Measurements from ENCODE around the gene SCRT2. TPM values are rescaled to one million over a fixed set of nuclear protein-coding genes. Genes with fewer than 3 reads are reported as not detected.

The SCRT2 gene
- total and polyA plus RNA-seq, 2 of the 4 experiments (the other 2 are of a cell fraction) = not detected

DNA sequence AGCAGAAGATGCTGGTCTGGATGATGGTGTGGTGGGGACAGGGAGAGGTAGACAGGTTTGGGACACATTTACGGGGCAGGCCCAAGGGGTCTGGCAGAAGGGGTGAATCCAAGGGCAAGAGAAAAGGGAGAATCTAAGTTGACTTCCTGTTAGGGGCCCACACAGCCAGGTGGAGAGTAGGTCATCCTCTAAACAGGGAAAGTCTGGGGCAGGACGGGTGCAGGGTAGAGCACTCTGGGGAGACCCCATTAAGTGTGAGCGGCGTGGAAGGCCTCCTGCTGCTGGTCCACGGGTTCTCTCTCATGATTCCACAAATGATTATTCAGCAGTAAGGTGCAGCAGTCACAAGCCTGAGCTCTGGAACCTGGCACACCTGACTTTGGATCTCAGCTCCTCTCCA lies 25.3 kb downstream of the SCRT2 start:
- Histone ChIP-seq H2BK120ac (ENCODE audit: low read depth, low read length) (no peak overlapping the region), H2AFZ (replicated peaks; ENCODE audit: low read length, poor library complexity) (no peak overlapping the region), H3K4me1 (ENCODE audit: control insufficient read depth, insufficient read depth, low read length) (peaks cover 12% of the 10 kb centered on the region), H3K23ac (ENCODE audit: low read depth, low read length) (no peak overlapping the region), H4K20me1 (ENCODE audit: insufficient read depth, low read length) (peaks cover 50% of the 10 kb centered on the region), H4K5ac (ENCODE audit: low read depth, low read length) (no peak overlapping the region), H2BK15ac (ENCODE audit: low read depth, low read length) (no peak overlapping the region), H3K27ac (ENCODE audit: insufficient read depth, low read length) (no peak overlapping the region), H3K9me3 (ENCODE audit: control insufficient read depth, insufficient read depth, low read length) (no peaks in the 10 kb centered on the region), H4K8ac (ENCODE audit: low read depth in 2 of 2, low read length in 2 of 2) (no peak overlapping the region), H3K36me3 (ENCODE audit: control insufficient read depth, insufficient read depth, low read length) (peaks cover 36% of the 10 kb centered on the region), H3K4me2 (ENCODE audit: low read depth, low read length) (no peak overlapping the region), H3K9me1 (ENCODE audit: insufficient read depth, low read length) (peaks cover 5% of the 10 kb centered on the region), H4K91ac (ENCODE audit: insufficient read depth, low read depth, low read length) (no peak overlapping the region), H2AK5ac (ENCODE audit: low read depth, low read length) (no peak overlapping the region), H2BK20ac (ENCODE audit: low read depth, low read length) (no peak overlapping the region), H3K4me3 (ENCODE audit: insufficient read depth, low read depth, low read length) (no peak overlapping the region), H3K14ac (replicated peaks; ENCODE audit: low read depth, low read length) (no peak overlapping the region), H3K79me1 (ENCODE audit: low read depth in 1 of 2, low read length in 2 of 2) (peaks cover 43 to 62% of the 10 kb centered on the region in 2 experiments), H2BK5ac (ENCODE audit: low read depth, low read length, poor library complexity, severe bottlenecking) (no peak overlapping the region), H3K18ac (ENCODE audit: low read depth, low read length) (no peak overlapping the region), H3K9ac (ENCODE audit: low read depth, low read length) (no peak overlapping the region), H2AK9ac (replicated peaks; ENCODE audit: low read depth, low read length, poor library complexity) (peak overlapping the region; percentile 60), H3K56ac (ENCODE audit: extremely low read depth, insufficient read depth, low read length) (no peak overlapping the region), H3K4ac (ENCODE audit: low read depth, low read length) (no peak overlapping the region), H3K27me3 (ENCODE audit: control insufficient read depth, insufficient read depth, low read length) (no peaks in the 10 kb centered on the region)
- TF ChIP-seq RAD21 (IDR thresholded peaks at IDR 0.05; ENCODE audit: low read length) = no peak
- TF ChIP-seq RCOR1 (IDR thresholded peaks at IDR 0.05; ENCODE audit: insufficient replicate concordance, low read length) = no peak
- peak; percentile 12; the same call in 1 of the 2 replicates for TF ChIP-seq POLR2A (IDR thresholded peaks at IDR 0.05; ENCODE audit: low read depth, low read length)
- TF ChIP-seq, protein P1, sequence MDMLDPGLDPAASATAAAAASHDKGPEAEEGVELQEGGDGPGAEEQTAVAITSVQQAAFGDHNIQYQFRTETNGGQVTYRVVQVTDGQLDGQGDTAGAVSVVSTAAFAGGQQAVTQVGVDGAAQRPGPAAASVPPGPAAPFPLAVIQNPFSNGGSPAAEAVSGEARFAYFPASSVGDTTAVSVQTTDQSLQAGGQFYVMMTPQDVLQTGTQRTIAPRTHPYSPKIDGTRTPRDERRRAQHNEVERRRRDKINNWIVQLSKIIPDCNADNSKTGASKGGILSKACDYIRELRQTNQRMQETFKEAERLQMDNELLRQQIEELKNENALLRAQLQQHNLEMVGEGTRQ (IDR thresholded peaks at IDR 0.05; ENCODE audit: low read depth, low read length) = no peak
- no peak for TF ChIP-seq FOS (IDR thresholded peaks at IDR 0.05; ENCODE audit: low read depth, low read length)
- intact Hi-C loops (cut with micrococcal nuclease) (loop anchor here (5.0 kb wide), 1 partner anchor 77 kb away; no protein-coding TSS in a partner anchor), in situ Hi-C loops (cut with MboI; ENCODE audit: low sequenced_read_pairs) (loop anchor here (10.0 kb wide), 3 partner anchors 105 to 295 kb away; partner anchors contain the start of gene CSNK2A1), dilution Hi-C loops (cut with HindIII; ENCODE audit: low sequenced_read_pairs, unreplicated experiment) (no loop called here)
- ATAC-seq (ENCODE audit: low read depth) (no peak), DNase-seq (no peak)
- no TSS peak for BruUV-seq (replicated peaks)
- CTCF ChIA-PET = no interaction called here
- WGBS, 2 experiments (ENCODE audit: extremely low coverage in 2 of 2, insufficient read length in 1 of 2) = 91% methylated on average over 2 of the region's 5 CpGs; no CpG with 5 or more reads in 1 of the 2 experiments
- POLR2A ChIA-PET (ENCODE audit: unreplicated experiment) = no interaction called here
